SK-N-SH (cell line): Measurements from ENCODE around the gene PRICKLE2. TPM values are rescaled to one million over a fixed set of nuclear protein-coding genes. Genes with fewer than 3 reads are reported as not detected.

Source experiments
- CTCF ChIA-PET: fragments of 300-600, 350-600 bp; formaldehyde crosslinking; extraction: SDS; loops from one replicate; lab custom pipeline; 2021; lab: Yijun Ruan, JAX
- POLR2A ChIA-PET: fragments of 350-600 bp; sonication (Branson Sonifier 250); formaldehyde crosslinking; extraction: SDS; loops from one replicate; lab custom pipeline; 2020; ENCODE audit warnings: antibody characterized with exemption, inconsistent platforms; lab: Yijun Ruan, JAX
- DNase-seq: peaks from one replicate; pipeline ENCODE4 v3.0.0; 2012
- H2AFZ ChIP-seq: fragments of 200-600 bp; sonication (generic); 2 replicates; pipeline ENCODE4 v1.8.1; 2016; ENCODE audit warnings: antibody characterized with exemption, mild to moderate bottlenecking, low read depth
- H3F3A ChIP-seq: fragments of 200-600 bp; sonication (generic); replicated peaks from 2 replicates; pipeline ENCODE3; 2016; ENCODE audit warnings: antibody characterized with exemption, mild to moderate bottlenecking; ENCODE audit not compliant: insufficient read depth
- H3K27ac ChIP-seq, 2 experiments: fragments of 200-500 bp in 1 of 2; fragments of 200-600 bp in 1 of 2; sonication (Bioruptor generic) in 1 of 2; sonication (generic), shearing (Covaris generic) in 1 of 2; 2 replicates each; pipeline versions ENCODE4 v1.5.1 to v1.6.1; 2014 to 2016; ENCODE audit warnings: low read depth in 2 of 2, inconsistent platforms in 1 of 2, low read length in 1 of 2, mild to moderate bottlenecking in 1 of 2, mixed read lengths in 1 of 2
- H3K27me3 ChIP-seq: fragments of 200-600 bp; sonication (generic), shearing (Covaris generic); 2 replicates; pipeline ENCODE4 v1.6.1; 2016; ENCODE audit warnings: mixed run types; ENCODE audit not compliant: insufficient read depth
- H3K36me3 ChIP-seq, 2 experiments: fragments of 200-500 bp in 1 of 2; fragments of 200-600 bp in 1 of 2; sonication (Bioruptor generic) in 1 of 2; sonication (generic) in 1 of 2; replicated peaks in 1 of 2; 2 replicates each; pipeline versions ENCODE3 to v1.5.1; 2014 to 2016; ENCODE audit warnings: low read length in 1 of 2, mild to moderate bottlenecking in 1 of 2; ENCODE audit not compliant: insufficient read depth in 2 of 2, control insufficient read depth in 1 of 2
- H3K4me1 ChIP-seq, 2 experiments: fragments of 200-500 bp in 1 of 2; fragments of 200-600 bp in 1 of 2; sonication (Bioruptor generic) in 1 of 2; sonication (generic), shearing (Covaris generic) in 1 of 2; 2 replicates each; pipeline versions ENCODE4 v1.5.1 to v1.6.1; 2014 to 2016; ENCODE audit warnings: low read depth in 1 of 2, low read length in 1 of 2, mixed run types in 1 of 2; ENCODE audit not compliant: insufficient read depth in 2 of 2, control insufficient read depth in 1 of 2
- H3K4me2 ChIP-seq: fragments of 200-600 bp; sonication (generic), shearing (Covaris generic); 2 replicates; pipeline ENCODE4 v1.6.1; 2017; ENCODE audit warnings: mixed run types
- H3K4me3 ChIP-seq, 2 experiments: fragments of 200-500 bp in 1 of 2; fragments of 200-600 bp in 1 of 2; sonication (Bioruptor generic) in 1 of 2; sonication (generic), shearing (Covaris generic) in 1 of 2; 2 replicates each; pipeline versions ENCODE4 v1.5.1 to v1.8.1; 2014 to 2016; ENCODE audit warnings: low read depth in 2 of 2, inconsistent platforms in 1 of 2, low read length in 1 of 2, mild to moderate bottlenecking in 1 of 2, mixed read lengths in 1 of 2, moderate library complexity in 1 of 2
- H3K79me2 ChIP-seq: fragments of 200-600 bp; sonication (generic); 2 replicates; pipeline ENCODE4 v1.8.1; 2017; ENCODE audit warnings: mild to moderate bottlenecking; ENCODE audit not compliant: insufficient read depth
- H3K9ac ChIP-seq: fragments of 200-600 bp; sonication (generic); 2 replicates; pipeline ENCODE4 v1.6.1; 2017; ENCODE audit warnings: mixed run types
- H3K9me2 ChIP-seq: fragments of 200-600 bp; sonication (generic); 2 replicates; pipeline ENCODE4 v1.6.1; 2017; ENCODE audit warnings: mixed run types
- H3K9me3 ChIP-seq: fragments of 200-600 bp; sonication (generic); 2 replicates; pipeline ENCODE4 v1.6.1; 2017; ENCODE audit warnings: mixed run types, mild to moderate bottlenecking, moderate library complexity
- H4K20me1 ChIP-seq: fragments of 200-600 bp; sonication (generic); 2 replicates; pipeline ENCODE4 v1.6.1; 2017; ENCODE audit warnings: mild to moderate bottlenecking, mixed run types; ENCODE audit not compliant: insufficient read depth
- EP300 ChIP-seq, 2 experiments: IDR thresholded peaks; 2 replicates each; pipeline versions ENCODE4 v1.4.0 to v1.6.1; 2012; ENCODE audit warnings: borderline replicate concordance in 1 of 2, low read depth in 1 of 2, low read length in 1 of 2
- FOSL2 ChIP-seq: IDR thresholded peaks from 2 replicates; pipeline ENCODE4 v1.4.0; 2012; ENCODE audit warnings: low read depth, mild to moderate bottlenecking, moderate library complexity, borderline replicate concordance
- GATA2 ChIP-seq: sonication (generic); formaldehyde crosslinking; IDR thresholded peaks from 2 replicates; pipeline ENCODE4 v1.5.0; 2020; ENCODE audit warnings: mild to moderate bottlenecking, missing genetic modification reagents
- JUND ChIP-seq: IDR thresholded peaks from 2 replicates; pipeline ENCODE4 v1.4.0; 2012
- MEF2A ChIP-seq: IDR thresholded peaks from 2 replicates; pipeline ENCODE4 v1.4.0; 2012; ENCODE audit warnings: low read depth, borderline replicate concordance
- NFIC ChIP-seq: IDR thresholded peaks from 2 replicates; pipeline ENCODE4 v1.4.0; 2012; ENCODE audit warnings: borderline replicate concordance
- SIN3A ChIP-seq: IDR thresholded peaks from 2 replicates; pipeline ENCODE4 v1.6.1; 2012; ENCODE audit warnings: low read depth, mild to moderate bottlenecking, low read length, moderate library complexity, borderline replicate concordance
- TEAD4 ChIP-seq: IDR thresholded peaks from 2 replicates; pipeline ENCODE4 v1.4.0; 2012; ENCODE audit warnings: mild to moderate bottlenecking, borderline replicate concordance; ENCODE audit not compliant: insufficient read depth
- WGBS: methylation state at CpG from one replicate; pipeline ENCODE4 v1.1.6; 2017; ENCODE audit warnings: low lambda C conversion rate; 5-methylcytosine and 5-hydroxymethylcytosine counted together
- polyA plus RNA-seq, 3 experiments: library from polyadenylated mRNA; depleted of rRNA; stranded (reverse); fragments of >200 nt; gene quantifications; 2 replicates each; pipeline ENCODE4 v1.2.3, GENCODE V29; 2012
- TF ChIP-seq, protein P1 (sequence below): fragments of 200-600 bp; sonication (generic); IDR thresholded peaks from 2 replicates; pipeline ENCODE4 v1.6.1; 2017; ENCODE audit warnings: antibody characterized with exemption, mild to moderate bottlenecking, moderate library complexity
- TF ChIP-seq, protein P2 (sequence below): IDR thresholded peaks from 2 replicates; pipeline ENCODE4 v1.4.0; 2012; ENCODE audit warnings: low read depth, borderline replicate concordance
- TF ChIP-seq, protein P3 (sequence below): IDR thresholded peaks from 2 replicates; pipeline ENCODE4; 2012

Gene PRICKLE2
- polyA plus RNA-seq, 1 of the 3 experiments (the other 2 are of a cell fraction) = 0.67 TPM

DNA sequence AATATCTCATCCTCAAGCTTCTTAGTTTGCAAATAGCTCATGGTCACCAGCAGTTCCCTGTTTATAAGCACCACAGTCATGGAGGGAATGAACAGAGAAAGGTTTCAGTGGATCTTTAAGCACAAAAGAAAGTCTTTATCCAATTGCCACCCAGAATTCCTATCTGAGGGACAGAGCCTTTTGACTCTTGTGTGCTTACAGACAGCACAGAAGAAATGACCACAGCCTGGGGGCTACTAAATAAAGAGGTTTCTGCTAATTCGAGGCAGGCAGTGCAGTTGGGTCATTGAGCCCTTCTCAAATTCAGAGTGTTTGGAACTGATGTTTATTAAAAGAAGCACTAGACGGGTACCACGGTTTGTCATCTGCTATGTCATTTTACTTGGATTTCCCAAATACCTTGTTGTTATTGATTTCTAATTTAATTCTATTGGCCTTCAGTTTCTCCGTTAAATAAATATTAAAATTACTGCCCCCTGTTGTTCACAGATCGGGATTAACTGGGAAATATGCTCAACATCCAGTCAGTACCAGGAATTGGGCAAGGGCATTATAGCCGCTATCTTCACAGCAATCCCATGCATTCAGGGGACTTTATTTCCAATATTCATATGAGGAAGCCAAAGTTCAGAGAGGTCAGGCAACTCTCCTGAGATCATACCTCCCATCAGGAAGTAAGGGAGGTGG lies 3.6 kb downstream of the PRICKLE2 start:
- Histone ChIP-seq H3K4me2 (no peak overlapping the region), H3K9ac (no peak overlapping the region), H4K20me1 (no peaks in the 10 kb centered on the region), H3K9me3 (no peaks in the 10 kb centered on the region), H2AFZ (no peak overlapping the region), H3K9me2 (no peaks in the 10 kb centered on the region), H3K27me3 (no peaks in the 10 kb centered on the region), H3K4me3 (no peak overlapping the region), H3K36me3 (no peaks in the 10 kb centered on the region), H3K4me1 (peaks cover 16 to 26% of the 10 kb centered on the region in 2 experiments; a peak in 3 of 4 replicates), H3K27ac (no peak overlapping the region), H3K79me2 (peaks cover 7% of the 10 kb centered on the region), H3F3A (peaks cover 9% of the 10 kb centered on the region)
- no peak for DNase-seq
- WGBS = 86% methylated on average over 6 of the region's 6 CpGs
- TF ChIP-seq, protein P1, sequence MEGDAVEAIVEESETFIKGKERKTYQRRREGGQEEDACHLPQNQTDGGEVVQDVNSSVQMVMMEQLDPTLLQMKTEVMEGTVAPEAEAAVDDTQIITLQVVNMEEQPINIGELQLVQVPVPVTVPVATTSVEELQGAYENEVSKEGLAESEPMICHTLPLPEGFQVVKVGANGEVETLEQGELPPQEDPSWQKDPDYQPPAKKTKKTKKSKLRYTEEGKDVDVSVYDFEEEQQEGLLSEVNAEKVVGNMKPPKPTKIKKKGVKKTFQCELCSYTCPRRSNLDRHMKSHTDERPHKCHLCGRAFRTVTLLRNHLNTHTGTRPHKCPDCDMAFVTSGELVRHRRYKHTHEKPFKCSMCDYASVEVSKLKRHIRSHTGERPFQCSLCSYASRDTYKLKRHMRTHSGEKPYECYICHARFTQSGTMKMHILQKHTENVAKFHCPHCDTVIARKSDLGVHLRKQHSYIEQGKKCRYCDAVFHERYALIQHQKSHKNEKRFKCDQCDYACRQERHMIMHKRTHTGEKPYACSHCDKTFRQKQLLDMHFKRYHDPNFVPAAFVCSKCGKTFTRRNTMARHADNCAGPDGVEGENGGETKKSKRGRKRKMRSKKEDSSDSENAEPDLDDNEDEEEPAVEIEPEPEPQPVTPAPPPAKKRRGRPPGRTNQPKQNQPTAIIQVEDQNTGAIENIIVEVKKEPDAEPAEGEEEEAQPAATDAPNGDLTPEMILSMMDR = peak; percentile 31
- TF ChIP-seq, protein P2, sequence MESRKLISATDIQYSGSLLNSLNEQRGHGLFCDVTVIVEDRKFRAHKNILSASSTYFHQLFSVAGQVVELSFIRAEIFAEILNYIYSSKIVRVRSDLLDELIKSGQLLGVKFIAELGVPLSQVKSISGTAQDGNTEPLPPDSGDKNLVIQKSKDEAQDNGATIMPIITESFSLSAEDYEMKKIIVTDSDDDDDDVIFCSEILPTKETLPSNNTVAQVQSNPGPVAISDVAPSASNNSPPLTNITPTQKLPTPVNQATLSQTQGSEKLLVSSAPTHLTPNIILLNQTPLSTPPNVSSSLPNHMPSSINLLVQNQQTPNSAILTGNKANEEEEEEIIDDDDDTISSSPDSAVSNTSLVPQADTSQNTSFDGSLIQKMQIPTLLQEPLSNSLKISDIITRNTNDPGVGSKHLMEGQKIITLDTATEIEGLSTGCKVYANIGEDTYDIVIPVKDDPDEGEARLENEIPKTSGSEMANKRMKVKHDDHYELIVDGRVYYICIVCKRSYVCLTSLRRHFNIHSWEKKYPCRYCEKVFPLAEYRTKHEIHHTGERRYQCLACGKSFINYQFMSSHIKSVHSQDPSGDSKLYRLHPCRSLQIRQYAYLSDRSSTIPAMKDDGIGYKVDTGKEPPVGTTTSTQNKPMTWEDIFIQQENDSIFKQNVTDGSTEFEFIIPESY = no peak
- ChIA-PET CTCF (interaction anchor here (0.7 to 3.7 kb wide), 5 partner anchors 9 to 191 kb away, joined by 3 to 12 read pairs (median 3); no protein-coding TSS in a partner anchor), POLR2A (no interaction called here)

DNA sequence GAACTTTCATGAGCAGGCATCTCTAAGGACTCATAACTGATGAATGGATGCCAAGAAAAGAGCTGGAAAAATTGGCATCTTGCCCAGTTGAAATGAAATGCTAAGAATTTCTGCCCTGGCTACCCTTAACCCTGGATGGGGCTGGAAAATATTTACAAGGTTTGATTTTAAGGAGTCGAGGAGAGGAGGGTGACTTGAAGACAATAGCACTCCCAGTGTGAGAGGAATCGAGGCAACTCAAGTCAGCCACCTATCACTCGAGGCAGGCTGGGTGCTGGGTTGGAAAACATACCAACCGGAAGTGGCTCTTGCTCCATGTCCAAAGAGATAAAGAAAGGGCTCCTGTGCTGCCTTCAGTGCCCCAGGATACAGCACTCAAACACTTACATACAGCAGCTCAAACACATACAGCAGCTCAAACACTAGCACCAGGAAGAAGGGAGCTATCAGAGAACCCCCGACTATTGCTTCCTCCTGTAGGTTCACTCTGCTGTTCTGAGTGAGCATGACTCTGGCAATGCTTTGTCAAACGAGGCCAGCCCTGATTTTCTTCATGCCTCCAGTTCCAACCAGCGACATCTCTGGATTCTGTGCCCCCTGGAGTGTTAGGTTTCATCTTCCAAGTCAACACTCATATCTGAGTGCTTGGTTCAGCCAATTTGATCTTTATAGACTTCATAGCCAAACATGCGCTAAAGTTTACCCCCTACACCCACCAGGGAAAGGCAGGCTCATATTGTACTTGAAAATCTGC lies 4.9 kb downstream of the PRICKLE2 start:
- TF ChIP-seq MEF2A = 0 out of 2 replicates have a peak, but pooled peaks have one; percentile 16
- TF ChIP-seq GATA2 = no peak
- peak; percentile 97 for TF ChIP-seq NFIC
- TF ChIP-seq TEAD4 = peak; percentile 64; the same call in 1 of the 2 replicates
- TF ChIP-seq, protein P3, sequence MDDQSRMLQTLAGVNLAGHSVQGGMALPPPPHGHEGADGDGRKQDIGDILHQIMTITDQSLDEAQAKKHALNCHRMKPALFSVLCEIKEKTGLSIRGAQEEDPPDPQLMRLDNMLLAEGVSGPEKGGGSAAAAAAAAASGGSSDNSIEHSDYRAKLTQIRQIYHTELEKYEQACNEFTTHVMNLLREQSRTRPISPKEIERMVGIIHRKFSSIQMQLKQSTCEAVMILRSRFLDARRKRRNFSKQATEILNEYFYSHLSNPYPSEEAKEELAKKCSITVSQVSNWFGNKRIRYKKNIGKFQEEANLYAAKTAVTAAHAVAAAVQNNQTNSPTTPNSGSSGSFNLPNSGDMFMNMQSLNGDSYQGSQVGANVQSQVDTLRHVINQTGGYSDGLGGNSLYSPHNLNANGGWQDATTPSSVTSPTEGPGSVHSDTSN = peak; percentile 35; the same call in 1 of the 2 replicates
- 0 out of 2 replicates have a peak, but pooled peaks have one; percentile 17 for TF ChIP-seq FOSL2
- TF ChIP-seq JUND = 0 out of 2 replicates have a peak, but pooled peaks have one; percentile 7
- TF ChIP-seq SIN3A = no peak
- peak in 1 of 2 experiments; percentile 27; a peak in 1 of 4 replicates for TF ChIP-seq EP300 (IDR thresholded peaks at IDR 0.05; ENCODE audit: borderline replicate concordance in 1 of 2, low read depth in 1 of 2, low read length in 1 of 2)
- no peaks in the 10 kb centered on the region for H3K36me3 ChIP-seq
- no peaks in the 10 kb centered on the region for H3K9me2 ChIP-seq
- H3K4me2 ChIP-seq = 0 out of 2 replicates have a peak overlapping the region, but pooled peaks have one; percentile 1
- 41% methylated on average over 8 of the region's 8 CpGs for WGBS
- no peak overlapping the region for H3K4me3 ChIP-seq
- no peaks in the 10 kb centered on the region for H3K9me3 ChIP-seq
- H3K27me3 ChIP-seq = no peaks in the 10 kb centered on the region
- no peak overlapping the region for H3K9ac ChIP-seq
- H3F3A ChIP-seq = peaks cover 11% of the 10 kb centered on the region
- H2AFZ ChIP-seq = peak overlapping the region; percentile 49; the same call in 1 of the 2 replicates
- no peaks in the 10 kb centered on the region for H4K20me1 ChIP-seq
- H3K4me1 ChIP-seq = peaks cover 16 to 26% of the 10 kb centered on the region in 2 experiments; a peak in 2 of 4 replicates
- H3K79me2 ChIP-seq = peaks cover 7% of the 10 kb centered on the region
- ChIA-PET POLR2A (no interaction called here), CTCF (interaction anchor here (0.8 to 1.7 kb wide), 5 partner anchors 13 to 189 kb away, joined by 3 to 4 read pairs (median 3); no protein-coding TSS in a partner anchor)
- H3K27ac ChIP-seq = peak overlapping the region; percentile 34 to 41; a peak in 2 of 4 replicates
- no peak for DNase-seq
